Cardiac ventricle fibroblast (primary cell): ENCODE measurements around the gene CEACAM6. TPM values are rescaled to one million over a fixed set of nuclear protein-coding genes. Genes with fewer than 3 reads are reported as not detected.

Source experiments
- total RNA-seq: library from RNA; depleted of rRNA; stranded (reverse); fragments of >200 nt; gene quantifications from 2 replicates; pipeline ENCODE4 v1.2.3, GENCODE V29; 2015

Gene CEACAM6
- not detected in 2 replicates for total RNA-seq

DNA sequence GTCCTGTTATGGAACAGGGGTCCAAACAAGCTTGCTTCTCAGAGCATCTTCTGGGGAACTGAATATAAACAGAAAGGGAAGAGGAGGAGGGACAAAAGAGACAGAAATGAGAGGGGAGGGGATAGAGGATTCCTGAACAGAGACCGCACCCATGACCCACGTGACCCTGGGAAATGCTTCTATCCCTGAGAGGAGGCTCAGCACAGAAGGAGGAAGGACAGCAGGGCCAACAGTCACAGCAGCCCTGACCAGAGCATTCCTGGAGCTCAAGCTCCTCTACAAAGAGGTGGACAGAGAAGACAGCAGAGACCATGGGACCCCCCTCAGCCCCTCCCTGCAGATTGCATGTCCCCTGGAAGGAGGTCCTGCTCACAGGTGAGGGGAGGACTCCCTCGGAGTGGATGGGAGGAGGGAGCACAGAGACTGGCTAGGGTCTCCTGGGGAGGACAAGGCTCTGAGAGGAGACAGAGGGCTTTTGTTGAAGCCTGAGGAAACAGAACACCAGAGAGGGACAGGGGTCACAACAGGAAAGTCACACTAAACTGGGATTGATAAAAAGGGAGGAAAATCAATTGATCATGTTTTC lies at the start of gene CEACAM6:
CEACAM6 (plus strand) TSS at position 203 of the 586 bp plus-strand sequence; CDS start at position 312, 109 bp downstream.

DNA sequence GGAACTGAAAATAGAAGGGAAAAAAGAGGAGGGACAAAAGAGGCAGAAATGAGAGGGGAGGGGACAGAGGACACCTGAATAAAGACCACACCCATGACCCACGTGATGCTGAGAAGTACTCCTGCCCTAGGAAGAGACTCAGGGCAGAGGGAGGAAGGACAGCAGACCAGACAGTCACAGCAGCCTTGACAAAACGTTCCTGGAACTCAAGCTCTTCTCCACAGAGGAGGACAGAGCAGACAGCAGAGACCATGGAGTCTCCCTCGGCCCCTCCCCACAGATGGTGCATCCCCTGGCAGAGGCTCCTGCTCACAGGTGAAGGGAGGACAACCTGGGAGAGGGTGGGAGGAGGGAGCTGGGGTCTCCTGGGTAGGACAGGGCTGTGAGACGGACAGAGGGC lies 46.8 kb upstream of the CEACAM6 start, which contains the start of gene CEACAM5:
CEACAM5 (plus strand) TSS at position 146 of the 400 bp plus-strand sequence; CDS start at position 252, 106 bp downstream.

DNA sequence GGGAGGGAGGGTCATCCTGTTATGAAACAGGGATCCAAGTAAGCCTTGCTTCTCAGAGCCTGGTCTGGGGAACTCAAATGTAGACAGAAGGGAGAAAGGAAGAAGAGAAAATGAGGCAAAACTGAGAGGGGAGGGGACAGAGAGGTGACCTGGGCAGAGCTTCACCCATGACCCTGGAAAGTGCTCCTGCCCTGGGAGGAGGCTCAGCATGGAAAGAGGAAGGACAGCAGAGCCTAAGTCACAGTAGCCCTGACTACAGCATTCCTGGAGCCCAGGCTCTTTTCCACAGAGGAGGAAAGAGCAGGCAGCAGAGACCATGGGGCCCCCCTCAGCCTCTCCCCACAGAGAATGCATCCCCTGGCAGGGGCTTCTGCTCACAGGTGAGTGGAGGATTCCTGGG lies 41.0 kb downstream of the CEACAM6 start, which contains the start of gene CEACAM3:
CEACAM3 (plus strand) TSS at position 226 of the 400 bp plus-strand sequence; CDS start at position 317, 91 bp downstream.

Other genes with a start within 250 kb of the CEACAM6 start
- not detected in 2 replicates for gene CEACAM21, start 179.4 kb upstream of the CEACAM6 start, total RNA-seq
- gene CEACAM4, start 128.5 kb upstream of the CEACAM6 start, total RNA-seq, result not detected in 2 replicates
- not detected in 2 replicates for gene CEACAM7, start 67.3 kb upstream of the CEACAM6 start, total RNA-seq
- gene CEACAM5, start 46.9 kb upstream of the CEACAM6 start, total RNA-seq, result not detected in 2 replicates
- not detected in 2 replicates for gene CEACAM3, start 41.1 kb downstream of the CEACAM6 start, total RNA-seq
- gene LYPD4, start 89.2 kb downstream of the CEACAM6 start, total RNA-seq, result not detected in 2 replicates
- not detected in 2 replicates for gene DMRTC2, start 89.5 kb downstream of the CEACAM6 start, total RNA-seq
- 935 and 1,538 TPM in 2 replicates for gene RPS19, start 104.7 kb downstream of the CEACAM6 start, total RNA-seq
- gene CD79A, start 121.7 kb downstream of the CEACAM6 start, total RNA-seq, result not detected in 2 replicates
- 37.6 and 50.6 TPM in 2 replicates for gene ARHGEF1, start 127.7 kb downstream of the CEACAM6 start, total RNA-seq
- 0.06 TPM in 1 of 2 replicates, not detected in the other for gene ERFL, start 172.9 kb downstream of the CEACAM6 start, total RNA-seq
- 246 and 282 TPM in 2 replicates for gene RABAC1, start 203.8 kb downstream of the CEACAM6 start, total RNA-seq
- 0.05 TPM in 1 of 2 replicates, not detected in the other for gene ATP1A3, start 238.7 kb downstream of the CEACAM6 start, total RNA-seq